ENCODE data around the gene PDK2.

Gene PDK2

DNA sequence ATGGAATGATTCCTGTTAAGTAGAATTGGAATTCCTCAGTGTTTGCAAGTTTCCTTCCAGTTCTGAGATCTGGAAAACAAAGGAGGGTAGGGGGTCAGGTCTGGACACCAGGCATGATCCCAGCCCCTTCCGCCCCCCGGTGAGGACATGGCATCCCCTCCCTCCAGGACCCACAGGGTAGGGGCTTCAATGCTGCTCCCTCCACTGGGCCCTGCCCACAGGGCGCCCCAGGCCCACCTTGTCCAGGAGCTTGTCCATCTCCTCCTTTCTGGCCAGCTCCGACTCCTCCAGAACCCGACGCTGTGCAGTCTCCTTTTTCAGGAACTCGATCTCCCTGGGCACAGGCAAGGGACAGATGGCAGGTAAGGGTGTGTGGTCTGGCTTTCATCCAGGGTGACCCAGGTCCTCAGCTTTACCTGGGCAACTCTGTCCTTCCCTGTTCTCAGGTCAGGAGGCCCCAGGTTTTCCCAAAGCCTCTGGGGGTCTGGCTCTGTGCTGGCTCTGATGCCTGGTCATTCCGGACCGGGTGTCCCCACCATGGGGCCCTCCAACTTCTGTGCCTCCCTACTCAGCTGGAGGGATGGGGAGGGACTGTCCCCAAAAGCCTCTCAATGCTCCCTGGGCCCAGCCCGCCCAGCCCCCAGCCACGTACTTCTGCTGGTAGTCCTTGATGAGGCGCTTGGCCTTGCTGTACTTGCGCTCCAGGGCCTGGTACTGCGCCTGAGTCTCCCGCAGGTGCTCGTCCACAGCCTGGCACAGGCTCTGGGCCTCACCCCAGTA is 40.4 kb downstream of the PDK2 start:
- DNase-seq (ENCODE audit: low read depth): no peak

DNA sequence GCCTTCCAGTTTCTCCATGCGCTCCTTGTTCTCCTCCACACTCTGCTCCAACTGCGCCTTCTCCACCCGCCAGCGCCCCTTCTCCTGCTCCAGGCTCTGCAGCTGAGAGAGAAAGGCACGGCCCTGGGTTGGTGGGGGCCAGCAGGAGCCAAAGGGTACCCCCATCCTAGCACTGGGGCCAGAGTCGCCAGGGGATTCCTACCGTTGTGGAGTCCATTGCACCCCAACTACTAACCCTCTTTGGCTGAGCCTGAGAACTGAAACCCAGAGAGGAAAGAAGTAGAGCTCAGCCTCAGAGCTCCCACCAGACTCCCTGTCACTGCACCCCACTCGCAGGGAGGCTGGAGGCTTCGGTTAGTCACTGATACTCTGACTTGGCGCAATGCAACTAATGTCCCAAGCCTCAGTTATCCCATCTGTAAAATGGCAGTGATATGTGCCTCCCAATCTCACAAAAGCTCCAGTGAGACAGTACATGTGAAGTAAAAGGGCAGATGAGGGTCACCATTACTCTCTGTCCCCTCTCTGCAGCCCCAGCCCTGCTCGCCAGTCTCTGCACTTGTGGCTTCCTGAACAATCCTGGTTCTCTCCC is 41.0 kb downstream of the PDK2 start:
- no peak for DNase-seq (ENCODE audit: low read depth)

DNA sequence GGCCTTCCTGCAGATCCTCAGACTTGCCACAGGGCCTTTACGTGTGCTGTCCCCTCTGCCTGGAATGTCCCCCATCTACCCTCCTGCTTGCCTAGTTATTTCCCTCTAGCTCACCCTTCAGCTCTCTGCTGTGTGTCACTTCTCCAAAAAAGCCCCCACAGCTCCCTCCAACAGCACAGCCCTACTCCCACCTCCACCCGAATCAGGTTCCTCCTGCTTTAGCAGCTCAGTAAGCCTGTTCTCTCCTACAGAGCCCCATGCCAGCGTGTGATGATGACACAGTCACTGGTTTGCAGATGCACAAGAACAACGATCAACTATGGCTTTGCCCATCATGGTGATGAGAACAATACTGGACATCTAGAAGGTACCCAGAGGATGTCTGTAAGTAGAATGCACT is 41.9 kb downstream of the PDK2 start:
- DNase-seq (ENCODE audit: low read depth): no peak

DNA sequence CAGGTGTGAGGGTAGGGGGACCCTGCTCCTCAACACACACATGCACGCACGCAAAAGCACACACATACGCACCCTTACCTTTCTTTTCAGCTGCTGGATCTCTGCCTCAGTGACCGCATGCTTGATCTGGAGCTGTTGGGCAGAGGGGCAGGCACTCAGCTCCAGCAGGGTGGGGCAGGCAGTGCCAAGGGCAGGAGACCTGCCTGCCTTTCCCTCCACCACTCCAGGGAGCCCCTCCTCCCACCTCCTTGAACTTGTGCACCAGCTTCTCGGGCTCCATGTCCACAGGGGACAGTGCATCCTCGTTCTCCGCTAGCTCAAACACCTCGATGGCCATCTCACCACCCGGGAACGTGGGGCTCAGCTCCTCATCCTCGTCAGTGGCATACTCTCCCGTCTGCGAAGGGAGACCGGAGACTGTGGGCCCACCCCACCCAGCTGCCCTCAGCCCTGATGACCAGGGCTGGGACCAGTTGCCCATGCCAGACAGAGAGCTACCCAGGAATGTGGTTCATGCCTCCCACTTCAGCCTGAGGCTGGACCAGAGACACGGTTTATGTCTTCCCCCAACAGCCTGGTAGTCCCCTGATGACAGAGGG is 44.1 kb downstream of the PDK2 start:
- no peak for DNase-seq (ENCODE audit: low read depth)

DNA sequence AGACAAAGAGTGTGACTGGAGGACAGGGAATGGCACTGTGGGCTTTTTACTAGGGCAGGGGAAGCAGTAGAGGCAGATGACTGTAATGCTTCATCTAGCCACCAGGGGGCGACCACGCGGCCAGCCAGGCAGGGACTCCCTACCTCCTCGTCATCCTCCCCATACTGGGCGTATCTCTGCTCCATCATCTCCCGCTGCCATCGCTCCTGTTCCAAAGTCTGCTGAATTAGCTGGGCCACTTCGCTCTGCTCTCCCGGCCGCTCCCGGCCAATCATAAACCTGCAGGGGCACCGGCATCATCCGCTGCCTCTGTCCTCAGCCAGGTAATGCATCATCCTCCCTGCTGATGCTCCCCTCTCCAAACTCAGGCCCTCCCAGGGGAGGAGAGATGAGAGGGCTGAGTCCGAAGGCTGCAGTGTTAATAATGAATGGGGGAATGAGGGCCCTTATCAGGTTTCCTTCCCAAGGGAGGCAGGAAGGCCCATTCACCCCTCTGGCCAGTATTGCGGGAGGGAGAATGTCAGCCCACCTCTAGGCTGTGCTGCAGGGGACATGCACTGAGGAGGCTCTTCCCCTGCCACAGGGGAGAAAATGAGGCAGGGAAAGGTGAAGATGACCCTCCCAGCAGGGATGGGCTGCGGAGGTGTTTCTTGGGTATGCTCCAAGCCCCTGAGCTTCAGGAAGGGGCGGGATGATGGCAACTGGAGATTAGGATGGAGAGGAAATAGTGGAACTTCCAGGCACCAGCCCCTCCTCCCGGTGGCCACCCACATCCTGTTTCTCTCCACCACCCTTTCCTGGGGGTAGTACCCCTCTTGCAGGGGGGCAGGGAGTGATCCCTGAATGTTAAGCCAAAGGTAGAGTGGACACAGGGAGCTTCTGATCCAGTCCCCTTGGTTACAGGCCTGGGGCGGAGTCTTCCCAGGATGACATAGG is 45.1 kb downstream of the PDK2 start:
- DNase-seq (ENCODE audit: low read depth): peak; percentile 72

DNA sequence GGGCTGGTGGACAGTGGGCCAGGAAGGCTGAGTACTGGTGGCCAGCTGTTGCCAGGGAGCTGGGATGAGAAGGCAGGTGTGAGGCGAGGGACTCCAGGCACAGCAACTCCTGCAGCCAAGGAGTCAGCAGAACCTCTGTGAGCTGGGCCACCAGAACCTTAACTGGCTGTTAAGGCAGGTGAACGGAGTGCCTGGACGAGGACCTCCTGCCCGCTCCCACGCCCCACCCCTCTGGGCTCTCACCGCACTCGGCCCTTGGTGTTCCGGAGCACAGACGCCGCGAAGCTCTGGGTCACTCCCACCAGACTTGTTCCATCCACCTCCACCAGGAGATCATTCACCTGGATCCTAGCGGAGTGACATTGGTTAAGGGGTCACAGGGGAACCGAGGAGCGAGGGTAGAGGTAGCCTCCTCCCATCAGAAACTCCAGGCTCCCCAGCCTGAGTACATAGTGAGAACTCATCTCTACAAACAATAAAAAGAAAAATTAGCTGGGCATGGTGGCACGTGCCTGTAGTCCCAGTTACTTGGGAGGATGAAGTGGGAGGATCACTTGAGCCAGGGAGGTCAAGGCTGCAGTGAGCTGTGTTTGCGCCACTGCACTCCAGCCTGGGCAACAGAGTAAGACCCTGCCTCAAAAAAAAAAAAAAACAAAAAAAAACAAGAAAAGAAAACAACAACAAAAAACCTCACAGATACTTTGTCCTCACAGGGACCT is 46.0 kb downstream of the PDK2 start:
- DNase-seq (ENCODE audit: low read depth): no peak

DNA sequence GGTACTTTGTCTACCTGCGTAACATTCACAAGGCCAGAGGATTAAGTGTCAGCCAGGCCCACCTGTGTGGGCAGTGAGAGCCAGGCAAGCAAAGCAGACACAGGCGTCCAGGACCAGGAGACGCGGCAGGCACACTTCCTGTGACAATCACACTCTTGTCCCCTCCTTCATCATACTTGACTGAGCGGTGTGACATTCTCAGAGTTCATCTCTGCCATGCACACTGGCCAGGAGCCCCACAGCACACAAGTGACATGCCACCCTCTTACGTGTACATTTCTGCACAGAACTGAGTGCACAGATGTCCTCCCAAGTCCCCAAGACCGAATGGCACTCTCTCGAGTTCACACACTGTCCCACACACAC is 46.6 kb downstream of the PDK2 start:
- DNase-seq (ENCODE audit: low read depth): no peak

DNA sequence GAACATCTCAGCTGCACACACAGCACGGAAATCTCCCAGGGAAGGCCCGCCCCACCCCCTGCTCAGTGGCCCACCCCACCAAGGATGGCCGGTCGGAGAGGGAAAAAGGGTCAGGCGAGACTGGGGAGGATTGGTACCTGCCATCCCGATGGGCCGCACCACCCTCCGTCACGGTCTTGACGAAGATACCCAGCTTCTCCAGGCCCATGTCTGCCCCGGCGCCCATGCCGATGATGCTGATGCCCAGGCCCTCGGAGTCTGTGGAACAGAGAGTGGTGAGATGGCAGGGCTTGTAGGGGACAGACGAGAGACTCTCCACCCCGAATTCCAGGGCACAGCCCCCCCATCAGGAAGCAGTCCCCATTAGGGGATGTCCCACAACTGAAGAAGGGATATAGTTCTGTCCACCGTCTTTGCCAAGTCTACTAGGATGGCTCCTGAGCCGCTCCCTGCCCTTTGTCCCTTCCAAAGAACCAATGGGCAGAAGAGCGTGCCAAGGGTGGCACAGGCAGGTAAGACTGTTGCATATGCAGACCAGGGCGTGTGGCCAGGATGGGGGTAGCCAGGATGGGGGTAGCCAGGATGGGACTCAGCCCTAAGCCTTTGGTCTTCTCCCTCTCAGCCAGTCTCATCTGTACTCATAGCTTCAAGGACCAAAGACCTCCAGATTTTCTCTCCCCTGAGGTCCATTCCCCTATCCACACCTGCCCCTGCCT is 48.5 kb downstream of the PDK2 start:
- no peak for DNase-seq (ENCODE audit: low read depth)

DNA sequence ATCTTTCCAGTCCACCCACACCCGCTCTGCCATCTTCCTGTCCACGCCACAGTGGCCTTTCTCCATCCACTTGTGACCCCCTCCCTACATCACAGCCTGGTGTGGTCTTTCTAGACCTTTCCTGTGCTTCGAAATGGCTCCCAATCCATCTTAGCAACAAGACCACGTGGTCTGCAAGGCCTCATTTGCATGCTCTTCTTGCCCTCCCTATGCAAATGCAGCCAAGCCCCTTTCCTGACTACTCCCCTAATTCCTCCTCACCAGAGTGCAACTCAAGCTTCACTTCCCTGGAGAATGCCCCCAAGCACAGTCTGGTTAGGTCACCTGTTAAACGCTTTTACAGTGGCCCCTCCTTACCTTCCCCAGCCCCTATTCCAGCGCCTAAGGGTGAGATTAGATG is 49.2 kb downstream of the PDK2 start:
- no peak for DNase-seq (ENCODE audit: low read depth)

DNA sequence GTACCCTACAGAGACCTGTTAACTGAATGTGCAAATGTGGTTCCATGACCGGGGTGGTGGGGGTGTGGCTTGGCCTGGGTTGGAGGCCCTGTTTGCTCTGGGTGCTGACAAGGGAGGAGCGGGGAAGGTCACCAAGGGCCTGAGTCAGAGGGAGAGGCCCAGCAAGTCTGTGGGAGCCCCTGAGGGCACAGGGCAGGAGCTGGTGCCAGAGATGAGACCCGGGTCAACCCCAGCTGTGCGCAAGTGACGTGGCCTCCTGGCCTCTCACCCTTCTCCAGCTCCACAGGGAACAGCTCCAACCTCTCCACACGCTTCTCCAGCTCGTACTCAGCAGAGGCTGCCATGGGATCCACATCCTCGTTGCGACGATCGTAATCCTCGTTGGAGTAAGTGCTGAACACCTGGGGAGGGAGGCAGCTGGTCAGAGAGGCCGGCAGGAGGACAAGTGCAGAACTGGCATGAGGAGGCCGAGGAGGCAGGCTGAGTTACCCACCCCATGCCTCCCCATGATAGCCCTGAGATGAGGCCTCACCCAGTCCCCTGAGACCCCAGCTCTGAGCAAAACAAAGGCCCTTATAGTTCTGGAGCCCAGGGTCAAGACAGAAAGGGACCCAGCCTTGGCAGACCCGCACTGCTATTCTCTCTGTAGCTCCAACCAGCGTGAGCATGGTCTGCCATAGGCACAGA is 49.8 kb downstream of the PDK2 start:
- DNase-seq (ENCODE audit: low read depth): no peak

DNA sequence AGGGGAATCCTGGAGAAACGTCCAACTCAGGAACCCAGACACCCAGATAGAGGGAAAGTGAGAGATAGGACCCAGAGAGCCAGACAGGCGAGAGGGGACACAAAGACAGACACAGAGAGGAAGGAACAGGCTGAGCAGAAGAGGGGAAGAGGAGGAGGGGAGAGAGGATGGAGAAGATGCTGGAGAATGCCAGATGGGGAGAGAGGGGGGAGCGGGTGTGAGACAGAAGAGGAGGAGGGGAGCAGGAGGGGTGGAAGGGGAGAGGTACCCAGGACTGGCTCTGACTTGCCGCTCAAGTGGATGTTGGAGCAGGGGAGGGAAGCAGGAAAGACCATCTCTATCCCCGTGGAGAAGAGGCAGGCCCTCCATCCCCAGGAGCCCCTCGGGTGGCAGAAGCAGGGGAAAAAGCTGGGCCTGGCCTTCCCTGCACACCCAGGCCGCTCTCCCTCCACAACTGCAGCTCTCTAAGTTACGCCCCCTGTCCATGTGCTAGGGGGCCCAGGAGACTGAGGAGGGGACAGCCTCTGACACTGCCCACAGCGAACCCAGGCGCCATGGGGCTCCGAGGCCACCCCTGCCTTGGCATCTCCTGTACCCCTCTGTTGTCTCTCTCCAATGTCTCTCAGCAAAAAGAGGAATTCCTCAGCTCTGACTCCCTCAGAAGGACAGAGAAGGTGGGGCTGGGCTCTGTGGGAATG is 50.5 kb downstream of the PDK2 start:
- DNase-seq (ENCODE audit: low read depth): no peak

DNA sequence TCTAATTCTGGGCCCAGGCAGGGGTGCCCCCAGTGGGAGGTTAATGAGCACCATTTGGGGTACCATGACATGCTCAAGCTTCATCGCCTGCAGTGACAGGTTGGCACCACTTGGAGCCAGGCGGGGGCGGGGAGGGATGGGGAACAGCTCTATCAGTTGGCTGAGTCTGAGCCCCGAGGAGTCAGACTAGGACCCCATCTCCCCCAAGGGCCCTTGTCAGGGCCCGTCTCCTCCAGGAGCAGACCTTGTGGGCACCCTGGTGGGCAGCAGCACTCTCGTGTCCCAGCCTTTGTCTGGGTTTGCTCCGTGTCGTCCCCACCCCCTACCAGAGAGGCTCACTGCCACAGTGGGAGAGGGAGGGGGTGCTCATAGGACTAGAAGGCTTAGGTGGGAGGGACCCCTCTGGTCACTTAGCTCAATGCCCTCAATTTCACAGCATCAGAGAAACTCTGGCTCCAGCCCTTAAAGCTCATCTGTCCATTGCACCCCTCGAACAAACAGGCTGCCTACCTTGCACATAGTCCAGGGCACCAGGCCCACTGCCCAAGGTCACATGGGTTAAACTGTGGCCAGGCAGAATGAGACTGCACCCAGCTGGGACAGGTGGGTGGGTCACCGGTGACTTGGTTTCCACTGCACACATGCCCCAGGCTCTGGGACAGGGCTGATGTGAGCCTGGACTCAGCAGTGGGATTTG is 51.2 kb downstream of the PDK2 start:
- DNase-seq (ENCODE audit: low read depth): no peak

DNA sequence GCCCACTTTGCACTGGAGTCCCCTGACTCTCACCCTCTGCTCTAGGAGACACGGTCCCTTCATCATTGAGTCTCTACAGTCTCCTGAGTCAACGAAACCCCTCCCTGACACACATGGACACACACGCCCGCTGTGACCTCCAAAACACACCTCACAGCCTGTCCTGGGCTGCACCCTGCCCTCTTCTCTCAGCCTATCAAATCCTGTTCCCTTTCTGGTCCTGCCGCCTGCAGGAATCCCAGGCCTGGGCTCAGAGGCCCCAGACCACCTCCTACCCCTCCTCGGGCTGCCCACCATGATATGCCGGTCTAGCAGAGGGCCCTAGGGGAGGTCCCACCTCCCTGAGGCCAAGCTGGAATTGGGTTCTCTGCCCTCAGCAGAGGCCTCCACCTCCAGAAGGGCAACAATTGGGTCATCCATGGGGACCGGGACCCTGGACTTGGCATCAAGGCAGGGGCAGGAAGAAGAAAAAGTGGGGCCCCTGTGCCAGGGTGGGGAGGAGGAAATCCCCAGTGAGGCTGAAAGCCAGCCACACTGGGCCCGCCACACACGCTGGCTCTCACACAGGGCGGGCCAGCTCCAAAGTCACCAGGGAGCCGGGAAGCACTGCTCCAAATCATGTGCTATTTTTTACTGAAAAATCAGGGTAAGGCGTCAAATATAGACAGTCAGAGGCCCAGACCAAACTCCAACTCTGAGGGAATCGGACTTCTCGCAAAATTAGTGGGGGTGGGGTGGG is 51.9 kb downstream of the PDK2 start:
- no peak for DNase-seq (ENCODE audit: low read depth)

DNA sequence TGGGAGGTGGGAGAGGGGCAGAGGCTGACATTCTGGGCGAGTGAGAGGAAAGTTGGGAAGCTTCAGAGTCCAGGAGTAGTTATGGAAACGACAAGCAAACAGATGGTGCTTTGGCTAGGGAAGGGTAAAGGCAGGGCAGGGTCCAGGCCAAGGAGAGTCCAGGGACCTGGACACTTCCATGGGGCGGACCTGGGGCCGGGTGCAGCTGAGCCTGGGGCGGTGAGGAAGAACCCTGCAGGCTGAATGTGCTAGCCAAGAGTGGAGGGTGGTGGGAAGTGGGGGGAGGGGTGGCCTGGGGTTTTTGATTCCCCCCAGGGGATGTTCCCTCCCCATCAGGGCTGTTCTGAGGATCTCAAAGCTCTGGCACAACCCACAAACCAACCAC is 52.7 kb downstream of the PDK2 start:
- no peak for DNase-seq (ENCODE audit: low read depth)

DNA sequence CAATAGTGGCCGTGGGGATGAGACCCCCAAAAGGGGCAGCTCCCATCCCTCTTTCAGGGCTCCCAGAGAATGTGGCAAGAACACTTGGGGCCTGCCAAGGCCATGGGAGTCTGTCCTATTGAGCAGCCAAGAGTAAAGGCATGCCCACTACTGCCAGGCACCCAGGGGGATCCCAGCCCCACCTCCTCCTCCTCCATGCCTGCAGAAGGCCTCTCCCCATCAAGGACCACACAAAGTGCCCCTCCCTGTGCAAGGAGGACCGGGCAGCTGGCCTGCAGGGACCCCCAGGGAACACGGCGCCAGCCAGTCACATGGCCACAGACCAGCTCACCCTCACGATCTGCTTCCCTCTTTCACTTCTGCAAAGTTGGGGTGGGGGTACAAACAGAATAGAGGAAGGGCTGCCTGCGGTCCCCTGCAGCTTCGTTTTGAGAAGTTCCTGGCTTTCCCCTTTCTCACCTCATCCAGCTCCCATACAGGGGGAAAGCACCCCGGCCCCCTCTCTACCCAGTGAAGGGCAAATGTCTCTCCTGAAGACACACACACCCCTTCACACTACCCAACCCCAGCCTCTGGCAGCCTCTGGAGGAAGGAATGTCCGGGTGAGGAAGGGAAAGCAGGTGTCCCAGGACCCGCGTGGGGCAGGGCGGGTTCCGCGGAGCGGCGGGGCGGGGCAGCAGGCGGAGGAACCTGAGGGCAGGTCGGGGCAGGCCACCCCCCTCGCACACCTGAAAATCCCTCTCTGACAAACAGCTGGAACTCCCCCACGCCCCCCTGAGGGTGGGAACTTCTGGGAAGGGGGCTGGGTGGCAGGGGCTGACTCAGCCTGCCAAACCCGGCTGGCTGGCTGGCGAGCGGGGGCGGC is 53.3 kb downstream of the PDK2 start:
- DNase-seq (ENCODE audit: low read depth): peak; percentile 62

DNA sequence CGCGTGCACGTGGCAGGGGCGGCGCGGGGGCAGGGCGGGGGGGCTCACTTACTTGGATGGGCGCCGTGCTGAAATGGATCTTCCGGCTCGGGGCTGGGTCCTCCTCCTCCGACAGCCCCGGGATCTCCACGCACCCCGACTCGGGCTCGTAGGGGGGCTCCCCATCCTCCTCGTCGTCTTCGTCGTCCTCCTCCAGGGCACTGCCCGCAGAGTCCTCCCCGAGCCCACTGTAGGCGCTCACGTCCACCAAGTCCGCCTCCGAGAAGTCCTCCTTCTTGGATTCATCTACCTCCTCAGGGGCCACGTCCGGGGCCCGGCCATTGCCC is 53.9 kb downstream of the PDK2 start:
- DNase-seq (ENCODE audit: low read depth): no peak

DNA sequence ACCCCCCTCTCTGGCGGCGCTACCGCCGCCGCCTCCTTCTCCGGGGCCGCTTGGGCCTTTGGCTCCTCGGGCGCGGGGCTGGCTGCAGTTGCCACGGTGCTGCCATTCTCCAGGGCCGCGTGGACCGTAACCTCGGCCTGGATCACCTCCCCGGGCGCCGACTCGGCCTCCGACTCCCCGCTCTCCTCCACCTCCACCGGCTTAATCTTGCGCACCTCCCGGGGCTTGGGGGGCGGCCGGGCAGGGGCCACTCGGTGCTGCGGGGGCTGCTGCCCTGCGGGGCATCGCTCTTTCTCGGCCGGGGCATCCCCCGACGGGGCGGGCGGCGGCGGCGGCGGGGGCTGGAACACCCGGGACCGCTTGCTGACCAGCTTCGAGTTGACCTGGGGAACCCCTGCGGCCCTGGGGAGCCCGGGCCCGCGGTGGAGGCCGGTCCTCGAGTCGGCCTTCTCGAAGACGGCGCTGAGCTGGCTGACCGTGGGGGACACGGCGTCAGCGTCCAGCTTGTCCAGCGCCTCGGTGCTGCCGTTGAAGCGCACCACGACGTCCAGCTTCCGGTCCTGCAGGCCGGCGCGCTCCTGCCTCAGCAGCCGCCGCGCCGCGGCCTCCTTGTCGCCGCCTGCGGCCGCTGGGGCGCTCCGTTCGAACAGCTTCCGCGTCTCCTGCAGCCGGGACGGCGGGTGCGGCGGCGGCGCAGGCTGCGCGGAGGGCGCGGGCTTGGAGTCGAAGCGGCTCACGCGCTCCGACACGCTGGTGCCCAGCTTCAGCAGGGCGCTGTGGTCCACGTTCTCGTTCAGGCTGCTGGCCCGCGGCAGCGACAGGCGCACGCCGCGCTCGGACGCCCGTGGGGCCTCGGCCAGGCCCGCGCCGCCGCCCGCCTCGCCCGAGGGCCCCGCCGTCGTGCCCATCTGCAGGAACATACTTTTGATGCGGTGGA is 54.5 kb downstream of the PDK2 start:
- peak; percentile 54 for DNase-seq (ENCODE audit: low read depth)
